ENCODE measurements around the gene TRAF1.

The TRAF1 gene

DNA sequence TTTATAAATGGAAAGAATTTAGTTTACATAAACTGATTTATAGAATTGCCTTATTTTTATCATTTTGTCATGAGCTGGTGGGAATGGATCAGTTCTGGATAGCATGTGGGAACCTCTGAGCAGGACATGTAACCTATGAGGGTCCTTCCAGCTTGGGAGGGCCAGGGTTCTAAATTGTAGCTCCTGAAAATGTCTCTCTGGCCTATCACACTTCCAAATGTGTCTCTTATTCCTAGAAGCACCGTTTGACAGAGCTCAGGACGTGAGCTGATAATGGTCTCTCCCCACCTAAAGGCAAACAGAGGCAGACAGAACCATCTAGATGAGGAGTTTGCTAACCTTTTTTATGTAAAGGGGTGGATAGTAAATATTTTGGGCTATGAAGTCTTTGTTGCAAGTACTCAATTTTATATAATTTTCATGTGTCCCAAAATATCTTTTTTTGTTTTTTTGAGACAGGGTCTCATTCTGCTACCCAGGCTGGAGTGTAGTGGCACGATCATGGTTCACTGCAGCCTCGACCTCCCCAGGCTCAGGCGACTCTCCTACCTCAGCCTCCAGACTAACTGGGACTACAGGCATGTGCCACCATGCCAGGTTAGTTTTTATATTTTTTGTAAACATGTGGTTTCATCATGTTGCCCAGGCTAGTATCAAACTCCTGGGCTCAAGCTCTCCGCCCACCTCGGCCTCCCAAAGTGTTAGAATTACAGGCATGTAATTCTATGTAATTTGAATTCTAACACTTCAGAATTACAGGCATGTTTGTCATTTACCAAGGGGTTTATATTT is 4.0 kb downstream of the TRAF1 start:
- DNase-seq, result no peak

DNA sequence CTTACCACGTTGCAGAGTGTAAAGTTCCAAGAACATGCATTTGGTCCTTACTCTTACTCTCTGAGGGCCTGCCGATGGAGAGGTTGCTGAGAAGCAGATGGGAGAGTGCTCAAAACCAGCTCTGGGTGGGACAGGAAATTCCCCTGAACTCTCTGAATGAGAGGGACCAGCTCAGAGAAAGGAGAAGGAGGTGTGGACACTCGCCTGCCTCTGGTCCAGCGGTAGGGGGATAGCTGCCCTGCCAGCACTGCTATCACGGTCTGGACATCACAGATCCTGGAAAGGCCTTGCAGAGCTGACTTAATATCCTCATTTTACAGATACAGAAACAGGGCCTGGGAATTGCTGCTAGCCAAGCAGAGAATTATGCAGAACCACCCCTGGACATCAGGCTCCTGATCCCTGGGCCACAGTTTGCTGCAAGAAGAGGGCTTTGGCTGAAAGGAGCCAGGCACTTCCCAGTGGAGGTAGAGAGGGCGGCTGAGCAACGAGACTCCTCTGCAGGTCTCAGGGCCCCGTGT is 4.9 kb downstream of the TRAF1 start:
- DNase-seq, result no peak

DNA sequence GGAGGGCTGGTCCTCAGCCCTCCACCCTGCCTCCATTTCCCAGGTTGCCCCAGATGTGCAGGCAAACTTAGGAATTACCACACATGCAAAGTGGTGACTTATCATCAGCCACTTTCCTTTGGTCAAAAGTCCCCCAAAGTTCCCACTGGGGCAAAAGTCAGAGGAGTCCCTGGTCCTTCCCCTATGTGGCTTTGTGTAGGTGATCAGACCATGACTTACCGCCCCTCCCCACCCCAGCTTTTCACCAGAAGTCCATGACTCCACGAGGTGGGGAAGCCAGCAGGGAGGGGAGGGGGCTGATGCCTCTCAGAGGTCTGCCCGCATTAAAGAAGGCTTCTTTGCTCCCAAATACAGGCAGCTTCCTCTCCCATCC is 5.8 kb downstream of the TRAF1 start:
- no peak for DNase-seq

DNA sequence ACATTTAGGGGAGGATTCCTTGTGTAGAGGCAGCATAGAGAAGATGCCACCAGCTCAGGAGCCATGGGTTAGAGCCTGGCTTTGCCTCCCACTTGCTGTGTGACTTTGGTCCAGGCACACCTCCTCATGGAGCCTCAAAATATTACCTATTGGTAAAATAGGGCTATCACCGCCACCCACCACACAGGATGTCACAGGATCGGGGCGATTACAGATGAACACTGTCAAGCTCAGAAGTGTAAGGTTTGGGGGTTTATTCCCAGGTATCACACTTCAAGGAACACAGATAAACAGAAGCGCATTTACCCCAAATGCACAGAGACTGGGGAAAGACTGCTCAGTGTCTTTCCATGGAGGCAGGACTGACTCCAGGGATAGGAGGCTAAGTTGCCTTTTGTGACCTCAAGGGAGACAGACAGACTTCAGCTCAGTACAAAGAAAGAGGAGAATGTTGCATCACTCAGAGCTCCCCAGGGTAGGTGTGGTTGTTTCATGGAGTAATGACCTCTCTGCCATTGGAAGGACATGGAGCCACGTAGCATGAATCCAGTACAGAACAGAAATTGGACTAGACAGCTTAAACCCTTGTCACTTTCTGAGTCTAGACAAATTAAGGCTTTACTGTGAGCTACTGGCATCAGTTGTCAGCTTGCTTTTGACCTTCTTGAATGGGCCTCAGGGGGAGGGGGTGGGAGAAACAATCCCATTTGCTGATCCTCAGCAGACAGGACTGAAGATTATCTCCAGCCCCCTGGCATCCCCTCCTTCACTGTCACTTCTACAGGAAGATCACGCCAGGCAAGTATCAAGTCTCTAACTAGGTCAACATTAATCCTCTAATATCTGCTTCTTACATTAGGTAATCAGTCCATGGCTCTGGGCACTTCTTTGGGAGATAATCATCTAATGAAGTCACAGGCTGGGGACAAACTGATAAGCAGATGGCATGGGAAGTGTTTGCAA is 6.5 kb downstream of the TRAF1 start:
- DNase-seq, result no peak

DNA sequence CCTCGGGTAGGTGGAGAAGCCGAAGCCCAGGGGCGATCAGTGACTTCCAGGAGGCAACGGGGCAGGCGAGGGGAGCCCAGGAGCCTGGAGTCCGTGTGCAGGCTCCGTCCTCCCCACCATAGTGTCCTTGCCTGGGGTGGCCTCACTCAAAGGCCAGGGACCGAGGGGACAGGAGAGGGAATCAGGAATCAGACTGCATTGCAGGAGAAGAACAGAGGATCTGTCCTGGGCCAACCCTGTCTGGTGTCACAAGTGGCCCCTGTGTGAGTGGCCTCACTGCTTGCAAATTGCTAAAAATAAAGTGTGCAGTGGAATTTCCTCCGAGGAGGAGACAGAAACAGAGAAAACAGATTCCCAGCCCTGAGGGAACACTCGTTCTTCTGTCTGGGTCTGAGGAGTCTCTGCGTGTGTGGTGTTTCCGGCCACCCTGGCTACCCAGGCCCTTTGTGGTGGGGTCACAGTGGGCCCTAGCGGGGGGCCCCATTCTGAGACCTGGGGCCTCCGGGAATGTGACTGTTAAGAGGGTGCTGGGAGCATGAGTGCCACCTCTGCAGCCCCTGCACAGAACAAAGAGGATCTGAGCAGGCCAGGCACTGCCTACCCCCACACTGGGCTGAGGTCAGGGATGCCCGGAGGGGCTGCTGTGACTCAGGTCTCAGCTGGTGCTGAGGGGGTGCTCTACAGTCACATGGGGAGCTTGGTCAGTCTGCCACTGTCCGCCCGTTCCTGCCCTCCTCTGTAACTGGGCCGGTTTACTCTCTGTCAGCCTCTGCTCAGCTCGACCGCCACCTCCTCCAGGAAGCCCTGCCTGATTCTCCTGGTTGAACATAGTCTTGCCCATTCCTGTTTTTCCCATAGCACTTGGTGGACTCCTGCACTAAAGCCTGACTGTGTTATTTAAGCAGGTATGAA is 7.4 kb downstream of the TRAF1 start:
- no peak for DNase-seq

DNA sequence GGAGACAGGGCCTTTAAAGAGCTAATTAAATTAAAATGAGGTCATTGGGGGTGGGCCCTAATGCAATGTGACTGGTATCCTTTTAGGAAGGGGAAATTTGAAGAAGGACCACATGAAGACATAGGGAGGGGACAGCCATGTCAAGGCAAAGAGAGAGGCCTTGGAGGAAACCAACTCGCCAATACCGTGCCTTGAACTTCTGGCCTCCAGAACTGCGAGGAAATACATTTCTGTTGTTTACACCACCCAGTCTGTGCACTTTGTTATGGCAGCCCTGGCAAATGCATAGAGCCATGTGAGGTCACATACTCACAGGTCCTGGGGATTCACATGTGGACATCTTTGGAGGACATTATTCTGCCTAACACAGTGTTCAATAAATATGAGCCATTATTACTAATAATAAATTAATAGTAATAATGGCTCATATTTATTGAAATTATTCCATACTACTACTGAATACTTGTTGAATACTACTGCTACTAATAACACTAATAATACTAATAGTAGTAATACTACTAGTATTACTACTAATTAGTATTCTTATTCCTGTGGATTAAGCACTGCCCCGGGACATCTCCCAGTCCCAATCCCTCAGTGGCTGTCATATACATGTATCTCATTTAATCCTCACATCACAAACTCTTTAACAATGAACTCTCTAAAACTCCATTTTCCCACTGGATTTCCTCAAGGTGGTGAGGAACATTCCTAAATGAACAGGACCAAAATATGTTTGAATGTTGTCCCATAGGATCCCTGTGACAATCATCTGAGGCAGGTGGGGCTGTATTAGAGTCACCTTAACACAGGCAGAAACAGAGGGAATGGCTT is 8.4 kb downstream of the TRAF1 start:
- DNase-seq, result no peak

DNA sequence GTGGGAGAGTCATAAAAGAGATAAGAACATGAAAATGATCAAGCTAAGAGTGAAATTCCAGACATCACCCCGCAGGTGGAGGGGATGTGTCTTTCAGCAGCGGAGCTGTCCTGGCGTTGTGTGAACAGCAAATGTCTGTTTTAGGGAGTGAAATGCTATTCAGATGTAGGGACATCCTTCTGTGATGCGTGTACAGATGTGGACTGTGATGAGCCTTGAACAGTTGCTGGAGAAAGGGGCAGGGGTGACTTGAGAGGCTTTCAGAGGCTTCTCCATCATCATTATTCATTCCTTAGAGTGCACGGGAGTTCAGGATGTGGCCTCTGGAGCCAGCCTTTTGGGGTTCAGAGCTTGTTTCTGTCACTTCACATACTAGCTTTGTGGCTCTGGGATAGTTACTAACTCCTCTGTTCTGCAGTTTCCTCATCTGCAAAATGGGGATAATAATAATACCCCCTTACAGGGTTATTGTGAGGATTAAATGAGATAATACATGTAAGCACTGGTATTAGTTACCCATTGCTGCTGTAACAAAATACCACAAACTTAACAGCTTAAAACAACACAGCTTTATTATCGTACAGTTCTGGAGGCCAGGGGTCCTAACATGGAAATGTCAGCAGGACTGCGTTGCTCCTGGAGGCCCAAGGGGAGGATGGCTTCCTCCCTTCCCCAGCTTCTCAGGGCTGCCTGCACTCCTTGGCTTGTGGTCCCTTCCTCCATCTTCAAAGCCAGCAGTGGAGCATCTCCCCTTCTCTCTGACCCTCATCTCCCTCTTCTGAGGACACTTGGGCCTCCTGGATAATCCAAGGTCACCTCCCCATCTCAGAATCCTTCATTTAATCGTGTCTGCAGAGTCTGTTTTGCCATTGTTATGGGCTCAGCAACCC is 9.4 kb downstream of the TRAF1 start:
- no peak for DNase-seq

DNA sequence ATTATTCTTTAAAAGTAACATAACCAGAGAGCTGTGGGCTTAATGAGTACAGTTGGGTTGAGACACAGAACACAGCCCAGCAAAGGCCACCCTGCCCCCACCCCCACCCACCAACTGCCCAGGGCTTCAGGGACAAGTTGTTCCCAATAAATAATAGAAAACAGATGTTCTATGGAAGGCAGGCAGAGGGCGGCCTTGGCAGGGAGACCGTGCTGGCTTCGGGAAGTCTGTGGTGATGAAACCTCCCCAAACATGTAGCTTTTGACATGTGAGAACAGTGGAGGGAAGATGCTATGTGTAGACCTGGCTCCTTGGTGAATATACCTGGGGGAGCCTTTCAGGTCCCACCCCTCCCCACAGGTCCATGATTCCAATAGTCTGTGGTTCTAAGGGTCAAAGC is 10.0 kb downstream of the TRAF1 start:
- DNase-seq, result no peak

DNA sequence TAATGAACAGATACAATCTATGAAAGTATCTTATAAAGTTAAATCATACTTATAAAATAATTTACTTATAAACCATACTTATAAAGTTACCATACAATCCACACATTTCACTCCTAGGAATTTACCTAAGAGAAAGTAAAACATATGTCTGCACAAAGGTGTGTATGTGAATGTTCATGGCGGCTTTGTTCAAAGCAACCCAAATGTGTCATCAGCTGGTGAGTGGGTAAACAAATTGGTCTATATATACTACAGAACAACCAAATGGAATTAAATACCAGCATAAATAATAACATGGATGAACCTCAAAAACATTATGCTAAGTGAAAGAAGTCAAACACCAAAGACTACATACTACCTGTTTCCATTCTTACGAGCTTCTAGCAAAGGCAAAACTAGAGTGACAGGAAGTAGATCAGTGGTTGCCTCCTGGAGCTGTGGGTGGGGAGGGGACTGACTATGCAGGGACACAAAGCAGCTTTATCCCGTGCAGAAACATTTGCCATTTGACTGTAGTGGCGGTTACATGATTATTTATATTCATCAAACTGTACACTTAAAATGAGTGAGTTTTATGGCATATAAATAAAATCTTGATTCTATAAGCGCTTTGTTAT is 10.6 kb downstream of the TRAF1 start:
- no peak for DNase-seq

DNA sequence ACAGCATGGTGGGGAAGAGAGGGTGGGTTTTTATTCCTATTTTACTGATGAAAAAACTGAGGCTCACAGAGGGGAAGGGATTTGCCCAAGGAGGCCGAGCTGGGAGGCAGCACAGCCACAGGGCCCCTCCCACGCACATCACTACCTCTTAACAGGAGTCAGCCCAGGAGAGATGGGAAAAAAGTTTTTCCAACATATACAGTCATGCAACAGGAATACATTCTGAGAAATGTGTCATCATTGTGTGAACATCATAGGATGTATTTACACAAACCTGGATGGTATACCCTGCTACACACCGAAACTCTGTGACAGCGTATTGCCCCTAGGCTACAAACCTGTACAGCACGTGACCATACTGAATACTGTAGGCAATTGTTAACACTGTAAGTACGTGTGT is 11.6 kb downstream of the TRAF1 start:
- no peak for DNase-seq

DNA sequence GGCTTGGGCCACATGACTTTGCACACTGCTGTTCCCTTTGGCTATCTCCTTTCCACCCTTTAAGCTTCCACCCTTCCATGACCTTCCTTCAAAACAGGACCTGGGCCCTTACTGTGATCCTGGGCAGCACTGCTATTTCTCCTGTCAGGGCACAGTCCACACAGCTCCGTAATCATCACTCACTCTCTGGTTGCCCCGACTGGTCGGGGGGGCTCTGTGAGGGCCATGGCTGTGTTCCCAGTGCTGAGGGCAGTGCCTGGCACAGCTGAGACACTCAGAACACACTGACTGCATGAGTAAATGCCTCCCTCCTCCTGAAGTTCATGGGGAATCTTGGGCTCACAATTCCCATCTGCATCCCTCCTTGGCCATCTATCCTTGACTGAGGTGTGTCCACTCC is 12.2 kb downstream of the TRAF1 start:
- no peak for DNase-seq

DNA sequence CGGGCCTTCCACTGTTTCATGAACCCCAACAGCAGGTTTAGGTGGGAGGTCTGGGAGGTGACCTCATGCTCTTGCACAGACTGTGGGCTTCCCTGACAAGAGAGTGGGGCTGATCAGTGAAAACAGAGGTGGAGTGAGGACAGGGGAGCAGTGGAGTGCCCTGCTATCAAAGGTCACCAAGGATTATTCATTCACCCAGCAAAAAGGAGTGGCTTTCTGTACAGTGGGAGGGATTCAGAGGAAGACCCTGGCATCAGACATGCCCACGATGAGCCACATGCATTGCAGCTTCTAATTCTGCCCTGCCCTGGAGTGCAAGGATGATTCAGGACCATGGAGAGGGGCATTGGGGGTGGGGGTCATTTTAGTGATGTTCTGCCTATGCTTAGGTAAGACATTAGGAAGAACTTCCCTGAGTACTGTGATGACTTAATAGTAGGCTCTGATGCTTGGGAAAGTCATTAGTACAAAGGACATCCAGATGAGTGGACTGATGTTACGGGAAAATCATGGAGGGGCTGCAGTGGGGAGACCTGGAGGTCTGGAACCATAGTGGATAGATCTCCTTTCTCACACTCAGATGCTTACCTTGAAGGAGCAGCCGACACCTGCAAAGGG is 12.8 kb downstream of the TRAF1 start:
- no peak for DNase-seq

DNA sequence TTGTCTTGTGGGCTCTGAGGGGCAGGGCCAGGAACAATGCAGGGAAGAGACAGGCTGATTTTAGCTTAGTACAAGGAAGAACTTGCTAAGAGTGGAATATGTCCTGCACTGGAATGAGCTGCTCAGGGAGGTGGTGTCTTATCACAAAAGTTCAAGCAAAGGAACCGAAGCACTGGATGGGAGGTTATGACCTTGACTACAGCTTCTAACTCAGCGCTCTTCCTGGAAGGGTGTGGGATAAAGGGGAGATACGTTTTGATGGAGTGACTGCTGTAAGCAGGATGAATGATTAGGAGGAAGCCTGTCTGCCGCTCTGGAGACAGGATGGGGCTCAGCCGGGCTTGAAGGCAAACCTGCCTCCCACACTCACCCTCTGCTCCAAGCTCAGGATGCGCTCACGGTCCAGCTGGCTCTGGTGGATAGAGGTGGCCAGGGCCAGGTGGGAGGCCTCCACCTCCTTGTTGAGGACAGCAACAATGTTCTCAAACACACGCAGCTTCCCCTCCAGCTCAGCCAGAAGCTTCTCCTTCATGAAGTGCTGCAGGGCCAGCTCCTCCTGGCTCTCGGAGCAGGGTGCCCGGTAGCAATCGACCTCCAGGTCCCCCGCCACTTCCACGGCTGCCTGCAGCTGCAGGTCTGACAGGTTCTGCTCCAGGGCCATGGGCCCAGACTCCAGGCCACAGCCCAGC is 13.5 kb downstream of the TRAF1 start:
- no peak for DNase-seq

DNA sequence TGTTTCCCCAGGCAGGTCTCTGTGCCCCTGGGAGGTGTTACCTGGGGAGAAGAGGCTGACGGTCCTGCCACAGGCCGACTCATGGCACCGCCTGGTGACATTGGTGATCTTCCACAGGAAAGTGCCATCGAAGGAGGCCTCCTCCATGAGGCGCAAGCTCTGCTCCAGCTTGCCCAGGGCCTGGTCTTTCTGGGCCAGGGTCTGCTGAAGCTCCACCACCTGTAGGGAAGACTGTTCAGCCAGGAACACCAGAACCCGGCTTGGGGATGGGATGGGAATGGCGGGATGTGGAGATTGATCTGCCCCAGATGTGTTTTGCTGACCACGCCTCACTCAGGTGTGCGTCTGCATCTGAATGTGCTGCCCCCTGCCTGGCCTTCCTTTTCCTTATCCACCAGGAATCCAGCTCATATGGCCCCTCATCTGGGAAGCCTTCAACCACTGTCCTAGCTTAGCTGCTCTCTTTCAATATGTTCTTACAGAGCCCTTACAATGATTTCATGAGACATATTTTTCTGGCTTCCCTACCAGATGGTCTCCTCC is 15.2 kb downstream of the TRAF1 start:
- no peak for DNase-seq

DNA sequence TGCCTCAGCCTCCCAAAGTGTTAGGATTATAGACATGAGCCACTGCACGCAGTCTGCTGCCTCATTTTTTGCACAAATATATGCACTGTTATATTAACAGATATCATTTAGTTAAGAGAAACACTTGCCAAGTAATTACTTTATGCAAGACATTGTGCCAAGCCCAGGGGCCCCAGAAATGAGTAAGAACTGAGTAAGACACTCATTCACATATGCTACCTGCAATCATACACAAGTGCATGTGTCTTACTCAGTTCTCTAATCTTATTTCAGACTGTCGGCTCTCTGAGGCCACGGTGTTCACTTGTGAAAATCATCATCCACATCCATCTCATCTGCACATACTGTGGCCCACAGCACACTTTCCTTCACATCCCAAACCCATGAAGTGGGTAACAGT is 16.0 kb downstream of the TRAF1 start:
- no peak for DNase-seq

DNA sequence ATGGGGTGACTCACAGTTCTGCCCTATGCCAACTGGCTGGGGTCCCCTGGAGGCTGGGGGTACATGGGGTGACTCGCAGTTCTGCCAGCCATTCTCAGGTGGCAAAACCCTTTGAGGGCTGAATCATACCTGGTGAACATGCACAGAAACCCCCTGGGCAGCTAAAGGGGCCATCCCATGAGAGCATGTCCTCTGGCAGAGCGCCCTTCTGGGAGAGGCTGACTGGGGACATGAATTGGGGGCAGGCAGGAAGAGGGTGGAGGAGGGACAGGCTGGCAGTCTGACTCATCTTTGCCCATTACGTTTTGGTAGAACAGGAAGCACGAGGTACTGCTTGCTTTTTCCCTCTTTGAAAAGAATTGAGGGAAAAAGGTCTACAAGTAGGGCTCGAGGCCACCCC is 16.7 kb downstream of the TRAF1 start:
- no peak for DNase-seq

DNA sequence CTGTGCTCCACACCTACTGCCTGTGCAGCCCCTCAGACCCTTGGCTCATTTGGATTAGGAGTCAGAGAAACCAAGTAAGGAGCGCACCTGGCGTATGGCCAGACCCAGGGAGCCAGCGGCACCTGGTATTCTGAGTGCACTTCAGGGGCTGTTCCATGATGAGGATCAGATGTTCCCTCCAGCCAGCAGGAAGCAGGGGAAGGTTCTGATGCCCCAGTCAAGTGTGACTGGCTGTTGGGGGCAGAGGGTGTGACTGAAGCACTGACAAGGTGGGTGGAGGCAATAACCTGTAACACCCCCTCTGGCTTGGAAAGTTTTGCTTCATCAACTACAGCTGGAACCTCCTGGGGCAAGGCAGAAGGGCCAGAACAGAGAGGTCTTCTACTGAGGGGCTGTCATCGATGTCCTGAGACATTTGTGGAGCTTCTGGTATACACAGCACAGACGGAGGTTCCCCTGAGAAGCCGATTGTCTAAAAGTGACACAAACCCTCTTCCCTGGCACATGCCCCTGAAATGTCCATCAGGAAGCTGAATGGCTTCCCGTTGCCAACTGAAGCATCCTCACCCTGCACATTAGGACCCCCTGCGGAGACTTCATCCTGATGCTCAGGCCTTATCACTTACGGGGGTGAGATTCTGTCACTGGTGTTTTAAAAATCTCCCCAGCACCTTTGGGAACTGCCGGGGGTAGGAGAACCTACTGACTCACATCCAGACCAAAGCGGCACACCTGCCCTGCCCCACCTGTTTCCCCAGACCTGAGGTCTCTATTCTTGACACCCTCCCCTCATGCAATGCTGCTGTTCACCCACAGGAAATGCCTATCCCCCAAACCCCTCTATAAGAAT is 21.1 kb downstream of the TRAF1 start:
- no peak for DNase-seq

DNA sequence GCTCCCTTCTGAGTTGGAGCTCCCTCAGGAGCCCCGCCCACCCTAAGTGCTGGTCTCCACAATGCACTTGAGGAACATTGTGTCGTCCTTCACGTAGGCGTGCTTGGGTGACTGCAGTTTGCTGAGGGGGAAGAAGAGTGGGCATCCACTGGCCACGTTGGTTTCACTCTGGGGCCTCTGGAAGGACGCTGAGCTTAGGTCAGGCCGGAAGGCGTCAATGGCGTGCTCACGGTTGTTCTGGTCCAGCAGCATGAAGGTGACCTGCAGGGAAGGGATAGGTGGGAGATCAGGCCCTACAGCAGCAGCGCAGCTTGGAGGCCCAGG is 21.7 kb downstream of the TRAF1 start:
- DNase-seq, result no peak

Data from NCI-H1436 treated with DMSO at 0.1 percent for 48 hours (cell line).